NCI-H460 (cell line): Measurements from ENCODE around the gene RBCK1. TPM values are rescaled to one million over a fixed set of nuclear protein-coding genes. Genes with fewer than 3 reads are reported as not detected.
"Not testable (repeated sequence)": the region's sequence is repeated elsewhere in the genome, so short reads cannot be mapped to it uniquely, and the experiment has no call there.

Source experiments
- DNase-seq: peaks from one replicate; pipeline ENCODE4 v3.0.0-alpha.2; 2016; ENCODE audit warnings: low read depth; ENCODE audit errors: extremely low read depth
- total RNA-seq: library from RNA; depleted of rRNA; stranded (reverse); fragments of >200 nt; shearing (Covaris generic); gene quantifications from 2 replicates; pipeline ENCODE4 v1.2.3, GENCODE V29; 2014

Gene RBCK1
- total RNA-seq, 1 experiment from 2014 or later: 211 TPM

GRCh38 chr20:375265-375889 lies 32.7 kb upstream of the RBCK1 start:
- no peak for DNase-seq

- DNase-seq: no peak
Measured at GRCh38 chr20:376089-376488, 32.0 kb upstream of the RBCK1 start.

- DNase-seq: no peak
Measured at GRCh38 chr20:376750-377149, 31.3 kb upstream of the RBCK1 start.

- not testable (repeated sequence) for DNase-seq
Measured at GRCh38 chr20:377578-377977, 30.5 kb upstream of the RBCK1 start.

GRCh38 chr20:378961-379336 lies 29.1 kb upstream of the RBCK1 start:
- DNase-seq: no peak

GRCh38 chr20:380763-381580 lies 27.1 kb upstream of the RBCK1 start:
- DNase-seq: peak; percentile 96

GRCh38 chr20:381581-382290 lies 26.4 kb upstream of the RBCK1 start:
- DNase-seq: peak; percentile 93

GRCh38 chr20:382291-383115 lies 25.6 kb upstream of the RBCK1 start:
- peak; percentile 51 for DNase-seq

- no peak for DNase-seq
Measured at GRCh38 chr20:383889-384288, 24.2 kb upstream of the RBCK1 start.

- DNase-seq: no peak
Measured at GRCh38 chr20:384723-385122, 23.4 kb upstream of the RBCK1 start.

- no peak for DNase-seq
Measured at GRCh38 chr20:385448-385847, 22.7 kb upstream of the RBCK1 start.

- not testable (repeated sequence) for DNase-seq
Measured at GRCh38 chr20:386634-387033, 21.5 kb upstream of the RBCK1 start.

GRCh38 chr20:387520-387919 lies 20.6 kb upstream of the RBCK1 start:
- DNase-seq: no peak

GRCh38 chr20:388034-388994 lies 19.8 kb upstream of the RBCK1 start:
- DNase-seq: no peak

- DNase-seq: no peak
Measured at GRCh38 chr20:389220-389619, 18.9 kb upstream of the RBCK1 start.

- no peak for DNase-seq
Measured at GRCh38 chr20:391041-391711, 16.9 kb upstream of the RBCK1 start.

- not testable (repeated sequence) for DNase-seq
Measured at GRCh38 chr20:393296-393695, 14.8 kb upstream of the RBCK1 start.

GRCh38 chr20:396252-396618 lies 11.9 kb upstream of the RBCK1 start:
- DNase-seq: no peak
